Neuronal stem cell (in vitro differentiated cells): Measurements from ENCODE around the gene PARD3B.

Experiments
- DNase-seq: peaks from one replicate; pipeline ENCODE4 v3.0.0-alpha.2; 2013; ENCODE audit warnings: low spot score
- H2AFZ ChIP-seq: one replicate; pipeline ENCODE4 v1.6.1; 2013; ENCODE audit warnings: mild to moderate bottlenecking, low read length, inconsistent platforms
- H2AK5ac ChIP-seq: 2 replicates; pipeline ENCODE4 v1.6.1; 2013; ENCODE audit warnings: low read depth, mild to moderate bottlenecking, inconsistent platforms, low read length, moderate library complexity, mixed read lengths
- H2BK120ac ChIP-seq: 2 replicates; pipeline ENCODE4 v1.6.1; 2013; ENCODE audit warnings: low read depth, mild to moderate bottlenecking, inconsistent platforms, low read length, moderate library complexity, mixed read lengths
- H2BK12ac ChIP-seq: one replicate; pipeline ENCODE4 v1.6.1; 2013; ENCODE audit warnings: low read length, inconsistent platforms
- H2BK15ac ChIP-seq: 2 replicates; pipeline ENCODE4 v1.6.1; 2013; ENCODE audit warnings: mild to moderate bottlenecking, low read length, inconsistent platforms, mixed read lengths
- H2BK5ac ChIP-seq: one replicate; pipeline ENCODE4 v1.6.1; 2013; ENCODE audit warnings: inconsistent platforms, mild to moderate bottlenecking, low read length, moderate library complexity
- H3K14ac ChIP-seq: one replicate; pipeline ENCODE4 v1.6.1; 2013; ENCODE audit warnings: low read length, inconsistent platforms
- H3K18ac ChIP-seq: 2 replicates; pipeline ENCODE4 v1.6.1; 2013; ENCODE audit warnings: low read length, inconsistent platforms
- H3K23ac ChIP-seq: 2 replicates; pipeline ENCODE4 v1.6.1; 2013; ENCODE audit warnings: low read depth, mild to moderate bottlenecking, mixed read lengths, low read length, inconsistent platforms; ENCODE audit not compliant: poor library complexity
- H3K27ac ChIP-seq: replicated peaks from 3 replicates; pipeline ENCODE4 v1.5.1; 2013; ENCODE audit warnings: low read length, inconsistent platforms
- H3K27me3 ChIP-seq, 3 experiments: 2 replicates each; pipeline ENCODE4 v1.6.1; 2013; ENCODE audit warnings: low read length in 3 of 3, mild to moderate bottlenecking in 2 of 3, inconsistent platforms in 1 of 3, low read depth in 1 of 3, mixed read lengths in 1 of 3, moderate library complexity in 1 of 3; ENCODE audit not compliant: control insufficient read depth in 3 of 3, insufficient read depth in 3 of 3
- H3K36me3 ChIP-seq, 2 donors: replicated peaks in 1 of 2; 2 replicates each; pipeline ENCODE4 v1.6.1; 2013; ENCODE audit warnings: low read length in 2 of 2; ENCODE audit not compliant: control insufficient read depth in 2 of 2, insufficient read depth in 2 of 2
- H3K4ac ChIP-seq: 2 replicates; pipeline ENCODE4 v1.6.1; 2013; ENCODE audit warnings: inconsistent platforms, mild to moderate bottlenecking, low read length, moderate library complexity
- H3K4me1 ChIP-seq, 2 donors: 1 replicate in 1 of 2; 2 replicates in 1 of 2; pipeline ENCODE4 v1.6.1; 2013; ENCODE audit warnings: low read length in 2 of 2, low read depth in 1 of 2; ENCODE audit not compliant: control insufficient read depth in 2 of 2, insufficient read depth in 1 of 2
- H3K4me2 ChIP-seq: one replicate; pipeline ENCODE4 v1.6.1; 2013; ENCODE audit warnings: mild to moderate bottlenecking, low read length, inconsistent platforms; ENCODE audit not compliant: insufficient read depth, poor library complexity, severe bottlenecking
- H3K4me3 ChIP-seq, 2 donors: 2 replicates each; pipeline ENCODE4 v1.5.1; 2013; ENCODE audit warnings: low read length in 2 of 2, mild to moderate bottlenecking in 2 of 2, inconsistent platforms in 1 of 2, moderate library complexity in 1 of 2
- H3K79me1 ChIP-seq: one replicate; pipeline ENCODE4 v1.6.1; 2013; ENCODE audit warnings: low read depth, mild to moderate bottlenecking, inconsistent platforms, low read length, moderate library complexity
- H3K9ac ChIP-seq: one replicate; pipeline ENCODE4 v1.6.1; 2013; ENCODE audit warnings: mild to moderate bottlenecking, low read depth, low read length, inconsistent platforms; ENCODE audit not compliant: poor library complexity
- H3K9me3 ChIP-seq, 2 donors: replicated peaks in 1 of 2; 2 replicates each; pipeline versions ENCODE3 to v1.6.1; 2013; ENCODE audit warnings: low read length in 2 of 2, mild to moderate bottlenecking in 2 of 2, inconsistent platforms in 1 of 2, low read depth in 1 of 2, mixed read lengths in 1 of 2, moderate library complexity in 1 of 2; ENCODE audit not compliant: control insufficient read depth in 2 of 2, insufficient read depth in 1 of 2
- H4K8ac ChIP-seq: one replicate; pipeline ENCODE4 v1.6.1; 2013; ENCODE audit warnings: low read depth, mild to moderate bottlenecking, inconsistent platforms, low read length, moderate library complexity
- H4K91ac ChIP-seq: one replicate; pipeline ENCODE4 v1.6.1; 2013; ENCODE audit warnings: low read length, low read depth, mild to moderate bottlenecking, inconsistent platforms; ENCODE audit not compliant: poor library complexity
- WGBS, 2 donors: extraction: QIAGEN DNeasy Blood & Tissue Kit; methylation state at CpG; one replicate each; pipeline ENCODE4 v1.1.7; 2013; ENCODE audit warnings: missing lambda C conversion rate in 2 of 2, mixed read lengths in 1 of 2; ENCODE audit not compliant: insufficient read length in 2 of 2, insufficient replicate concordance in 1 of 2; ENCODE audit errors: extremely low coverage in 2 of 2; 5-methylcytosine and 5-hydroxymethylcytosine counted together

The PARD3B gene

GRCh38 chr2:205509655-205510054 lies 964.4 kb downstream of the PARD3B start:
- no peaks in the 10 kb centered on the region for H3K79me1 ChIP-seq
- H3K4me1 ChIP-seq, result peaks cover 3 to 9% of the 10 kb centered on the region in 2 donors
- H2BK5ac ChIP-seq, result no peak overlapping the region
- H3K4me3 ChIP-seq, result no peak overlapping the region
- no peak overlapping the region for H3K4ac ChIP-seq
- H4K91ac ChIP-seq, result no peak overlapping the region
- H3K4me2 ChIP-seq, result no peak overlapping the region
- no peak overlapping the region for H2AFZ ChIP-seq
- no peak overlapping the region for H3K9ac ChIP-seq
- WGBS, 2 donors, result no CpG with 5 or more reads among the region's 4 CpGs
- H3K23ac ChIP-seq, result no peak overlapping the region
- H3K36me3 ChIP-seq, result no peaks in the 10 kb centered on the region
- no peak overlapping the region for H2BK15ac ChIP-seq
- H2BK120ac ChIP-seq, result no peak overlapping the region
- H3K9me3 ChIP-seq, result no peaks in the 10 kb centered on the region
- no peak overlapping the region for H3K14ac ChIP-seq
- H2AK5ac ChIP-seq, result no peak overlapping the region
- no peak for DNase-seq
- no peak overlapping the region for H2BK12ac ChIP-seq
- H3K27ac ChIP-seq, result no peak overlapping the region
- no peak overlapping the region for H4K8ac ChIP-seq
- H3K18ac ChIP-seq, result no peak overlapping the region
- H3K27me3 ChIP-seq, result no peaks in the 10 kb centered on the region

DNA sequence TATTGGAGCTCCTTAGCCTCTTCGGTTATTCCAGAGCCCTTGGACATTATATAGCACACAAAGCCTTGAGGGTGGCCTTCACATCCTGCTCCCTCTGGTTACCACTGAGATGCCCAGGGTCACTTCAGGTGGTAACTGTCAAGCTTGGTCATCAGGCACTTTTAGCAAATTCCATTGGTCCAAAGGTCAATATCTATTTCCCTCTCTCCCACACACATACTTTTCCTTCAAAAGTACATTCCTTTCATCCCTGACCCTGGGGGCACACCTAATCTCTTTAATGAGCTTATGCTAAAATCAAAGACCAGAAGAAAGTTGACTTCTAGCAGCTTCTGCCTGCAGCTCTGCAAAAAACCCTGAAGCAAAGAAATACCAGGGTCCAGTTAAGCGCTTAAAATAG lies 965.1 kb downstream of the PARD3B start:
- Histone ChIP-seq H3K4ac (no peak overlapping the region), H4K8ac (no peak overlapping the region), H3K9ac (no peak overlapping the region), H2BK5ac (no peak overlapping the region), H3K23ac (no peak overlapping the region), H2BK12ac (no peak overlapping the region), H2AFZ (no peak overlapping the region), H3K4me3 (no peak overlapping the region), H4K91ac (no peak overlapping the region), H3K14ac (no peak overlapping the region), H3K4me2 (no peak overlapping the region), H2AK5ac (no peak overlapping the region), H2BK15ac (no peak overlapping the region), H3K9me3 (no peaks in the 10 kb centered on the region), H3K4me1 (peaks cover 3 to 9% of the 10 kb centered on the region in 2 donors), H3K27me3 (no peaks in the 10 kb centered on the region), H3K79me1 (no peaks in the 10 kb centered on the region), H3K18ac (no peak overlapping the region), H2BK120ac (no peak overlapping the region), H3K27ac (no peak overlapping the region), H3K36me3 (no peaks in the 10 kb centered on the region)
- WGBS, 2 donors, result no CpG with 5 or more reads among the region's 2 CpGs
- DNase-seq, result no peak

DNA sequence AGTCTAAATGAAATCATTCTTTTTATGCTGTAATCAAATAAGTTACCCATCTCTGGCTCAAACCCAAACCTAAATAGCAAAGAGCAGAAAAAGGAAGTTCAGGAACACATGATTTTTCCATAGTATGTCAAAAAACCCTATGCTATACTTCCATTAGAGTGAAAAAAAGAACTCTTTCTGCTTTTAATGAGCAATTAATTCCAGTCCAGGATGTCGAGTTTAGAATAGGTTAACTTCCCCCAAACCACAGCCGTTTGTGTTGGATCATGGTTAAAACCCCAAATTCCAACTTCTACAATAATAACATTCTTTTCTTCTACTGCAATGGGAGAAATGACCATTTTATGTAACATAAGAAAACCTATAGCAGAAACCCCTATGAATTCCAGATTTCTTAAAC lies 965.9 kb downstream of the PARD3B start:
- Histone ChIP-seq H3K9me3 (peaks cover 0 to 3% of the 10 kb centered on the region in 2 donors), H3K36me3 (no peaks in the 10 kb centered on the region), H2BK15ac (no peak overlapping the region), H2BK120ac (no peak overlapping the region), H4K91ac (no peak overlapping the region), H3K4me2 (no peak overlapping the region), H2AK5ac (no peak overlapping the region), H2AFZ (no peak overlapping the region), H3K23ac (no peak overlapping the region), H3K4me1 (peaks cover 3 to 9% of the 10 kb centered on the region in 2 donors), H3K4me3 (no peak overlapping the region), H4K8ac (no peak overlapping the region), H3K9ac (no peak overlapping the region), H3K27ac (no peak overlapping the region), H3K27me3 (no peaks in the 10 kb centered on the region), H3K18ac (no peak overlapping the region), H3K79me1 (no peaks in the 10 kb centered on the region), H3K14ac (no peak overlapping the region), H2BK5ac (no peak overlapping the region), H3K4ac (no peak overlapping the region), H2BK12ac (no peak overlapping the region)
- WGBS, 2 donors, result no CpG with 5 or more reads among the region's 2 CpGs
- DNase-seq, result no peak

DNA sequence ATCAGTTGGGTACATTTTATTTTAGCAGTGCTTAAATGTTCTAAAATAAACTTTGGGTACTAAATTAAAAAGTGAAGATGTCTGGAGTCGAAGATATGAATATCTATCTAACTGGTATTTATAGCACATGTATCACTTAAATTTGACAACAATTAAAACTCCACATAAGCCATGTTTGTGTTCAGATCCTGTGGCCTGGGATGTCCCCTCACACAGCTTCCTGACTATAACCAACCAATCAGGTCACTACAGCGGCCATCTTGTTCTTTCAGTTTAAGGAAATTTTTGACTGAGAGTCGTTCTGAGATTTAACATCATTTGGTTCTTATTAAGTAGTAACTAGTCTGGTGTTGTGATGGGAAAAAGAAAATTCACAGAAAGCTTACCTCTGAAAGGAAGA lies 966.4 kb downstream of the PARD3B start:
- Histone ChIP-seq H3K27me3 (no peaks in the 10 kb centered on the region), H3K9ac (no peak overlapping the region), H3K4me2 (no peak overlapping the region), H3K4me3 (no peak overlapping the region), H3K14ac (no peak overlapping the region), H2AFZ (no peak overlapping the region), H3K36me3 (no peaks in the 10 kb centered on the region), H4K91ac (no peak overlapping the region), H2BK15ac (no peak overlapping the region), H2BK12ac (no peak overlapping the region), H2AK5ac (no peak overlapping the region), H3K9me3 (peaks cover 0 to 3% of the 10 kb centered on the region in 2 donors), H3K4ac (no peak overlapping the region), H3K18ac (no peak overlapping the region), H3K27ac (no peak overlapping the region), H2BK5ac (no peak overlapping the region), H3K4me1 (peaks cover 3 to 9% of the 10 kb centered on the region in 2 donors), H3K23ac (no peak overlapping the region), H3K79me1 (no peaks in the 10 kb centered on the region), H4K8ac (no peak overlapping the region), H2BK120ac (no peak overlapping the region)
- DNase-seq, result no peak
- WGBS, 2 donors, result no CpG with 5 or more reads among the region's 3 CpGs
